HCT116 (cell line): ENCODE measurements around the gene ZNF747. TPM values are rescaled to one million over a fixed set of nuclear protein-coding genes. Genes with fewer than 3 reads are reported as not detected.

Source experiments
- ATAC-seq: fragments of 200-7000 bp; cut with Tn5 transposase; 2 replicates; pipeline ENCODE4 v1.9.1; 2020; ENCODE audit warnings: mild to moderate bottlenecking, moderate library complexity
- BruUV-seq: library from RNA; stranded (reverse); fragments of 400-500 nt; replicated peaks from 2 replicates; lab custom pipeline; 2021; lab: Mats Ljungman, UMichigan
- CTCF ChIA-PET: fragments of 300-600 bp; sonication (Branson Sonifier 250); formaldehyde crosslinking; loops from one replicate; lab custom pipeline; 2021; ENCODE audit warnings: antibody characterized with exemption; lab: Charles Lee
- POLR2A ChIA-PET: fragments of 300-600, 350-600 bp; sonication (Branson Sonifier 250); formaldehyde crosslinking; loops from one replicate; lab custom pipeline; 2021; ENCODE audit warnings: antibody characterized with exemption; lab: Charles Lee
- RAD21 ChIA-PET, 2 experiments: fragments of 300-600 bp; sonication (Branson Sonifier 250); formaldehyde crosslinking; loops; one replicate each; lab custom pipeline; 2023; ENCODE audit warnings: low total read pairs in 2 of 2; ENCODE audit not compliant: uncharacterized antibody in 2 of 2, unreplicated experiment in 2 of 2, low non-redundant PET in 1 of 2; lab: Charles Lee
- DNase-seq: peaks from one replicate; pipeline ENCODE4 v3.0.0-alpha.2; 2010; ENCODE audit warnings: low read depth, low spot score
- H2AFZ ChIP-seq: fragments of 200-600 bp; shearing (Covaris generic), sonication (generic); 2 replicates; pipeline ENCODE4 v1.6.1; 2017; ENCODE audit warnings: low read depth, mixed run types, mixed read lengths, antibody characterized with exemption, low read length; ENCODE audit not compliant: poor library complexity, severe bottlenecking
- H3K27ac ChIP-seq: 2 replicates; pipeline ENCODE4 v1.5.1; 2012; ENCODE audit warnings: low read depth, low read length
- H3K27me3 ChIP-seq: fragments of 200-600 bp; sonication (generic); 2 replicates; pipeline ENCODE4 v1.6.1; 2016; ENCODE audit warnings: mixed run types, low read length, mixed read lengths; ENCODE audit not compliant: insufficient read depth
- H3K36me3 ChIP-seq, 2 experiments: fragments of 200-500 bp in 1 of 2; fragments of 200-600 bp in 1 of 2; sonication (Bioruptor generic) in 1 of 2; sonication (generic) in 1 of 2; 2 replicates each; pipeline versions ENCODE4 v1.5.1 to v1.6.1; 2014 to 2016; ENCODE audit warnings: low read length in 2 of 2, inconsistent platforms in 1 of 2, mixed read lengths in 1 of 2, mixed run types in 1 of 2; ENCODE audit not compliant: insufficient read depth in 2 of 2, control insufficient read depth in 1 of 2
- H3K4me1 ChIP-seq, 2 experiments: fragments of 200-600 bp in 1 of 2; sonication (generic) in 1 of 2; 2 replicates each; pipeline versions ENCODE4 v1.5.1 to v1.6.1; 2012 to 2017; ENCODE audit warnings: low read length in 2 of 2, inconsistent platforms in 1 of 2, mild to moderate bottlenecking in 1 of 2, mixed read lengths in 1 of 2, mixed run types in 1 of 2, moderate library complexity in 1 of 2; ENCODE audit not compliant: insufficient read depth in 2 of 2, control insufficient read depth in 1 of 2
- H3K4me2 ChIP-seq: fragments of 200-600 bp; sonication (generic); 2 replicates; pipeline ENCODE4 v1.6.1; 2017; ENCODE audit warnings: mixed run types, low read length, mixed read lengths
- H3K4me3 ChIP-seq, 2 experiments: fragments of 200-600 bp in 1 of 2; sonication (generic) in 1 of 2; replicated peaks in 1 of 2; 2 replicates each; pipeline ENCODE4 v1.5.1; 2011 to 2016; ENCODE audit warnings: low read length in 2 of 2, control low read depth in 1 of 2, low read depth in 1 of 2, mild to moderate bottlenecking in 1 of 2, mixed read lengths in 1 of 2, mixed run types in 1 of 2
- H3K79me2 ChIP-seq: fragments of 200-600 bp; sonication (generic); 2 replicates; pipeline ENCODE4 v1.6.1; 2017; ENCODE audit warnings: mild to moderate bottlenecking, mixed run types, low read length, moderate library complexity, mixed read lengths; ENCODE audit not compliant: insufficient read depth
- H3K9ac ChIP-seq: fragments of 200-600 bp; sonication (generic); 2 replicates; pipeline ENCODE4 v1.6.1; 2016; ENCODE audit warnings: low read length, mixed read lengths
- H3K9me2 ChIP-seq: fragments of 200-600 bp; sonication (generic), shearing (Covaris generic); 2 replicates; pipeline ENCODE4 v1.6.1; 2017; ENCODE audit warnings: mixed run types, mild to moderate bottlenecking, moderate library complexity; ENCODE audit not compliant: insufficient read depth
- H3K9me3 ChIP-seq, 2 experiments: fragments of 200-500 bp in 1 of 2; fragments of 200-600 bp in 1 of 2; sonication (Bioruptor generic) in 1 of 2; sonication (generic) in 1 of 2; 2 replicates each; pipeline ENCODE4 v1.6.1; 2014 to 2017; ENCODE audit warnings: low read length in 2 of 2, mixed read lengths in 2 of 2, inconsistent platforms in 1 of 2, low read depth in 1 of 2, mild to moderate bottlenecking in 1 of 2, mixed run types in 1 of 2, moderate library complexity in 1 of 2; ENCODE audit not compliant: control insufficient read depth in 1 of 2, insufficient read depth in 1 of 2
- H4K20me1 ChIP-seq: fragments of 200-600 bp; sonication (generic), shearing (Covaris generic); 2 replicates; pipeline ENCODE4 v1.6.1; 2017; ENCODE audit warnings: mixed run types, mild to moderate bottlenecking, moderate library complexity; ENCODE audit not compliant: insufficient read depth
- CBX3 ChIP-seq: IDR thresholded peaks from 2 replicates; pipeline ENCODE4 v1.6.1; 2012; ENCODE audit warnings: low read depth
- CEBPB ChIP-seq: IDR thresholded peaks from 2 replicates; pipeline ENCODE4 v1.6.1; 2012; ENCODE audit warnings: low read depth
- CTCF ChIP-seq, 3 experiments: fragments of 200-600 bp in 1 of 3; sonication (generic) in 1 of 3; IDR thresholded peaks in 2 of 3; conservative IDR thresholded peaks in 1 of 3; 2 replicates each; pipeline ENCODE4 v1.5.1; 2012 to 2017; ENCODE audit warnings: low read depth in 2 of 3, low read length in 2 of 3, antibody characterized with exemption in 1 of 3, borderline replicate concordance in 1 of 3, control low read depth in 1 of 3, mild to moderate bottlenecking in 1 of 3, mixed read lengths in 1 of 3, mixed run types in 1 of 3, moderate library complexity in 1 of 3; ENCODE audit not compliant: insufficient read depth in 1 of 3
- ELF1 ChIP-seq: IDR thresholded peaks from 2 replicates; pipeline ENCODE4 v1.6.1; 2012; ENCODE audit warnings: low read depth, borderline replicate concordance
- EZH2 ChIP-seq: fragments of 200-600 bp; sonication (generic); IDR thresholded peaks from 2 replicates; pipeline ENCODE4 v1.6.1; 2017; ENCODE audit warnings: antibody characterized with exemption, mixed run types
- FOSL1 ChIP-seq: IDR thresholded peaks from 2 replicates; pipeline ENCODE4 v1.6.1; 2012; ENCODE audit warnings: low read depth
- POLR2AphosphoS5 ChIP-seq: IDR thresholded peaks from 2 replicates; pipeline ENCODE4 v1.6.1; 2011; ENCODE audit warnings: mild to moderate bottlenecking, low read depth, low read length, moderate library complexity
- RAD21 ChIP-seq: IDR thresholded peaks from 2 replicates; pipeline ENCODE4 v1.6.1; 2012; ENCODE audit warnings: low read depth, mild to moderate bottlenecking
- SIN3A ChIP-seq: IDR thresholded peaks from 2 replicates; pipeline ENCODE4 v1.6.1; 2012; ENCODE audit warnings: low read depth
- SP1 ChIP-seq: IDR thresholded peaks from 2 replicates; pipeline ENCODE4 v1.6.1; 2012; ENCODE audit warnings: low read depth
- TCF7L2 ChIP-seq: IDR thresholded peaks from 2 replicates; pipeline ENCODE4 v1.7.0; 2011; ENCODE audit warnings: borderline replicate concordance, inconsistent platforms; ENCODE audit not compliant: insufficient read depth, insufficient read length; ENCODE audit errors: extremely low read depth
- YY1 ChIP-seq: IDR thresholded peaks from 2 replicates; pipeline ENCODE4 v1.6.1; 2011; ENCODE audit warnings: low read length, low read depth, moderate library complexity, mild to moderate bottlenecking; ENCODE audit not compliant: insufficient replicate concordance; ENCODE audit errors: extremely low read depth
- intact Hi-C: fragments of 100-400 bp; cut with micrococcal nuclease; formaldehyde crosslinking; loops from 2 replicates; pipeline ENCODE4 v1.10.0; 2022
- total RNA-seq: library from RNA; stranded (reverse); gene quantifications from one replicate; pipeline ENCODE4 v1.2.1, GENCODE V29; 2021; ENCODE audit not compliant: unreplicated experiment

The ZNF747 gene
- total RNA-seq, 1 experiment from 2014 or later: 2.1 TPM

GRCh38 chr16:30569281-30569680 lies 34.6 kb upstream of the ZNF747 start:
- Histone ChIP-seq H3K9ac (no peak overlapping the region), H3K9me2 (no peaks in the 10 kb centered on the region), H3K4me2 (no peak overlapping the region), H3K4me3 (no peak overlapping the region), H3K79me2 (no peaks in the 10 kb centered on the region), H4K20me1 (no peaks in the 10 kb centered on the region), H3K36me3 (no peaks in the 10 kb centered on the region), H2AFZ (no peak overlapping the region), H3K4me1 (peaks cover 9 to 28% of the 10 kb centered on the region in 2 experiments; a peak in 3 of 4 replicates), H3K27me3 (no peaks in the 10 kb centered on the region), H3K9me3 (no peaks in the 10 kb centered on the region), H3K27ac (no peak overlapping the region)
- TF ChIP-seq ELF1 (no peak), FOSL1 (no peak)
- ChIA-PET CTCF (no interaction called here), POLR2A (no interaction called here), RAD21 (no interaction called here)
- intact Hi-C loops: no loop called here
- no TSS peak for BruUV-seq
- ATAC-seq: no peak
- DNase-seq: no peak

GRCh38 chr16:30567991-30568638 lies 33.5 kb upstream of the ZNF747 start:
- Histone ChIP-seq H3K9me2 (no peaks in the 10 kb centered on the region), H3K4me2 (no peak overlapping the region), H2AFZ (no peak overlapping the region), H3K9me3 (no peaks in the 10 kb centered on the region), H3K36me3 (no peaks in the 10 kb centered on the region), H3K27me3 (no peaks in the 10 kb centered on the region), H3K4me1 (peaks cover 7 to 24% of the 10 kb centered on the region in 2 experiments; a peak in 3 of 4 replicates), H3K4me3 (no peak overlapping the region), H3K27ac (no peak overlapping the region), H3K79me2 (no peaks in the 10 kb centered on the region), H4K20me1 (no peaks in the 10 kb centered on the region), H3K9ac (no peak overlapping the region)
- ChIA-PET RAD21 (interaction anchor here in 1 of 2 experiments (0.7 kb wide), 1 partner anchor 41 kb away, joined by 6 read pairs; no protein-coding TSS in a partner anchor), CTCF (no interaction called here), POLR2A (no interaction called here)
- intact Hi-C loops: no loop called here
- DNase-seq (no peak), ATAC-seq (no peak)
- TF ChIP-seq EZH2 (no peak), SIN3A (no peak), SP1 (no peak), YY1 (no peak), CBX3 (no peak), CEBPB (no peak), FOSL1 (no peak), TCF7L2 (no peak), RAD21 (no peak), CTCF (IDR thresholded peaks at IDR 0.05 in 2 of 3, conservative IDR thresholded peaks at IDR 0.05 in 1 of 3; ENCODE audit: borderline replicate concordance in 1 of 3, insufficient read depth in 1 of 3, low read depth in 2 of 3, low read length in 2 of 3) (no peak), POLR2AphosphoS5 (no peak)
- no TSS peak for BruUV-seq
